CD14-positive monocyte (primary cell): ENCODE data around the gene GABRD. TPM values are rescaled to one million over a fixed set of nuclear protein-coding genes. Genes with fewer than 3 reads are reported as not detected.

Experiments used
- DNase-seq, 3 donors: peaks; one replicate each; pipeline ENCODE4 v3.0.0-alpha.2; 2011 to 2022
- H2AFZ ChIP-seq: 2 replicates; pipeline ENCODE4 v1.6.0; 2012; ENCODE audit warnings: mild to moderate bottlenecking, low read depth, low read length, inconsistent platforms; ENCODE audit not compliant: insufficient read depth, poor library complexity, severe bottlenecking
- H3K27ac ChIP-seq, 2 donors: 1 replicate in 1 of 2; 2 replicates in 1 of 2; pipeline ENCODE4 v1.5.1; 2012 to 2013; ENCODE audit warnings: low read length in 2 of 2, control low read depth in 1 of 2, inconsistent platforms in 1 of 2, low read depth in 1 of 2, mild to moderate bottlenecking in 1 of 2
- H3K27me3 ChIP-seq, 2 donors: one replicate each; pipeline versions ENCODE4 v1.6.0 to v1.6.1; 2011 to 2013; ENCODE audit warnings: low read length in 2 of 2; ENCODE audit not compliant: control insufficient read depth in 2 of 2, insufficient read depth in 2 of 2
- H3K36me3 ChIP-seq, 2 donors: replicated peaks in 1 of 2; 1 replicate in 1 of 2; 2 replicates in 1 of 2; pipeline versions ENCODE4 v1.5.1 to v1.6.1; 2012 to 2013; ENCODE audit warnings: low read length in 2 of 2, control low read depth in 1 of 2, inconsistent platforms in 1 of 2, mild to moderate bottlenecking in 1 of 2; ENCODE audit not compliant: insufficient read depth in 2 of 2, control insufficient read depth in 1 of 2
- H3K4me1 ChIP-seq, 2 donors: 1 replicate in 1 of 2; 2 replicates in 1 of 2; pipeline versions ENCODE4 v1.5.1 to v1.6.1; 2012 to 2013; ENCODE audit warnings: low read length in 2 of 2, control low read depth in 1 of 2, inconsistent platforms in 1 of 2, mild to moderate bottlenecking in 1 of 2, moderate library complexity in 1 of 2; ENCODE audit not compliant: insufficient read depth in 2 of 2, control insufficient read depth in 1 of 2
- H3K4me2 ChIP-seq: replicated peaks from 2 replicates; pipeline ENCODE3; 2012; ENCODE audit warnings: low read length, moderate library complexity, mild to moderate bottlenecking; ENCODE audit not compliant: poor library complexity, severe bottlenecking; ENCODE audit errors: extremely low read depth
- H3K4me3 ChIP-seq, 3 experiments: fragments of 200-600 bp in 1 of 3; sonication (generic) in 1 of 3; replicated peaks in 1 of 3; 1 replicate in 2 of 3; 2 replicates in 1 of 3; pipeline ENCODE4 v1.5.1; 2011 to 2013; ENCODE audit warnings: low read length in 3 of 3, mild to moderate bottlenecking in 3 of 3, control low read depth in 2 of 3, low read depth in 2 of 3, inconsistent platforms in 1 of 3, moderate library complexity in 1 of 3
- H3K79me2 ChIP-seq: 2 replicates; pipeline ENCODE4 v1.6.0; 2012; ENCODE audit warnings: mild to moderate bottlenecking, control low read depth, inconsistent platforms, low read length, moderate library complexity; ENCODE audit not compliant: insufficient read depth
- H3K9ac ChIP-seq: 2 replicates; pipeline ENCODE4 v1.6.0; 2017; ENCODE audit warnings: low read length, mild to moderate bottlenecking; ENCODE audit not compliant: insufficient read depth, poor library complexity, severe bottlenecking
- H3K9me3 ChIP-seq, 2 donors: replicated peaks in 1 of 2; 1 replicate in 1 of 2; 2 replicates in 1 of 2; pipeline versions ENCODE4 v1.5.1 to v1.6.1; 2012 to 2013; ENCODE audit warnings: low read length in 2 of 2, control low read depth in 1 of 2; ENCODE audit not compliant: control insufficient read depth in 1 of 2, insufficient read depth in 1 of 2
- H4K20me1 ChIP-seq: 2 replicates; pipeline ENCODE4 v1.6.0; 2012; ENCODE audit warnings: mild to moderate bottlenecking, low read length, control low read depth, moderate library complexity; ENCODE audit not compliant: insufficient read depth
- H3K27ac Mint-ChIP-seq, 7 donors: one replicate each; pipeline ENCODE4 v1.8.0; 2020; ENCODE audit warnings: mild to moderate bottlenecking in 7 of 7, mixed read lengths in 7 of 7, moderate library complexity in 6 of 7, inconsistent platforms in 2 of 7
- H3K27me3 Mint-ChIP-seq, 3 donors: one replicate each; pipeline ENCODE4 v1.8.0; 2021 to 2022; ENCODE audit warnings: low read depth in 3 of 3, mild to moderate bottlenecking in 3 of 3, mixed read lengths in 3 of 3, moderate library complexity in 3 of 3, inconsistent platforms in 1 of 3
- H3K36me3 Mint-ChIP-seq, 2 donors: one replicate each; pipeline ENCODE4 v1.8.0; 2020; ENCODE audit warnings: mixed read lengths in 2 of 2, inconsistent platforms in 1 of 2, mild to moderate bottlenecking in 1 of 2
- H3K4me1 Mint-ChIP-seq: one replicate; pipeline ENCODE4 v1.8.0; 2020; ENCODE audit warnings: mild to moderate bottlenecking, mixed read lengths
- H3K4me3 Mint-ChIP-seq, 2 donors: one replicate each; pipeline ENCODE4 v1.8.0; 2020; ENCODE audit warnings: mild to moderate bottlenecking in 2 of 2, mixed read lengths in 2 of 2, moderate library complexity in 1 of 2
- H3K9me3 Mint-ChIP-seq, 7 donors: one replicate each; pipeline ENCODE4 v1.8.0; 2020 to 2022; ENCODE audit warnings: mixed read lengths in 7 of 7, mild to moderate bottlenecking in 6 of 7, moderate library complexity in 6 of 7, inconsistent platforms in 2 of 7
- CTCF ChIP-seq: fragments of 200-600 bp; IDR thresholded peaks from one replicate; pipeline ENCODE4 v1.8.0; 2022; ENCODE audit warnings: antibody characterized with exemption, mild to moderate bottlenecking
- WGBS: methylation state at CpG from one replicate; pipeline ENCODE4 v1.1.5; 2013; ENCODE audit warnings: missing lambda C conversion rate; ENCODE audit not compliant: insufficient coverage; 5-methylcytosine and 5-hydroxymethylcytosine counted together
- intact Hi-C, 2 donors: fragments of 100-400 bp; cut with micrococcal nuclease; formaldehyde crosslinking; loops; one replicate each; pipeline versions ENCODE4 v1.15.0 to v1.15.1; 2023
- polyA plus RNA-seq, 3 donors: library from polyadenylated mRNA; depleted of rRNA in 1 of 3; unstranded in 2 of 3; stranded (reverse) in 1 of 3; fragments of 300-500 nt in 2 of 3; fragments of >200 nt in 1 of 3; fragmentation: Illumina TruSeq in 2 of 3; gene quantifications; 1 replicate in 2 of 3; 2 replicates in 1 of 3; pipeline ENCODE4 v1.2.3, GENCODE V29; 2012 to 2021

Gene GABRD
- polyA plus RNA-seq, 3 donors, result not detected

- intact Hi-C loops, result no loop called here
- Mint-ChIP-seq H3K27me3 (peaks cover 0 to 22% (median 9%) of the 10 kb centered on the region in 3 donors), H3K36me3 (no peaks in the 10 kb centered on the region), H3K9me3 (no peaks in the 10 kb centered on the region), H3K4me1 (peaks cover 9% of the 10 kb centered on the region), H3K27ac (no peak overlapping the region), H3K4me3 (no peak overlapping the region)
- no CpG with 5 or more reads among the region's 10 CpGs for WGBS
- no peaks in the 10 kb centered on the region for H3K36me3 ChIP-seq
- H3K9ac ChIP-seq, result no peak overlapping the region
- H3K4me3 ChIP-seq, result no peak overlapping the region
- no peaks in the 10 kb centered on the region for H3K27me3 ChIP-seq
- H3K9me3 ChIP-seq, result no peaks in the 10 kb centered on the region
- no peak overlapping the region for H3K4me2 ChIP-seq
- no peak for TF ChIP-seq CTCF
- H3K27ac ChIP-seq, result no peak overlapping the region
- no peaks in the 10 kb centered on the region for H3K4me1 ChIP-seq
- no peak overlapping the region for H2AFZ ChIP-seq
- no peaks in the 10 kb centered on the region for H4K20me1 ChIP-seq
- H3K79me2 ChIP-seq, result no peaks in the 10 kb centered on the region
- no peak for DNase-seq
These were observed 28.9 kb upstream of the GABRD start for GRCh38 chr1:1990222-1990621.

GRCh38 chr1:1994536-1994935 is 24.6 kb upstream of the GABRD start:
- no peaks in the 10 kb centered on the region for H3K36me3 Mint-ChIP-seq
- H3K4me1 Mint-ChIP-seq, result peaks cover 24% of the 10 kb centered on the region
- H3K4me3 Mint-ChIP-seq, result no peak overlapping the region

More at GRCh38 chr1:1994536-1994935, 24.6 kb upstream of the GABRD start:
- intact Hi-C loops, result no loop called here
- H3K9me3 ChIP-seq, result no peaks in the 10 kb centered on the region
- no peak overlapping the region for H3K4me2 ChIP-seq
- H3K79me2 ChIP-seq, result no peaks in the 10 kb centered on the region
- H3K4me1 ChIP-seq, result peaks cover 14 to 17% of the 10 kb centered on the region in 2 donors
- TF ChIP-seq CTCF, result no peak
- H3K4me3 ChIP-seq, result no peak overlapping the region
- Mint-ChIP-seq H3K27ac (no peak overlapping the region), H3K27me3 (peaks cover 0 to 12% (median 8%) of the 10 kb centered on the region in 3 donors), H3K9me3 (no peaks in the 10 kb centered on the region)
- WGBS, result 90% methylated on average over 5 of the region's 8 CpGs
- no peak overlapping the region for H3K27ac ChIP-seq
- DNase-seq, result no peak
- H3K36me3 ChIP-seq, result no peaks in the 10 kb centered on the region
- H2AFZ ChIP-seq, result no peak overlapping the region
- no peaks in the 10 kb centered on the region for H3K27me3 ChIP-seq
- H4K20me1 ChIP-seq, result no peaks in the 10 kb centered on the region
- no peak overlapping the region for H3K9ac ChIP-seq
